Stimulated activated CD8-positive, alpha-beta memory T cell treated with anti-CD3 and anti-CD28 coated beads, Interleukin-12 subunit alpha, Interleukin-12 subunit beta, amount 100 ng/mL, for 24 hours (primary cell): ENCODE results near the gene SRGAP1.

Source experiments
- DNase-seq: peaks from one replicate; pipeline ENCODE4 v3.0.0-alpha.2; 2020; ENCODE audit errors: extremely low read depth

The SRGAP1 gene

DNA sequence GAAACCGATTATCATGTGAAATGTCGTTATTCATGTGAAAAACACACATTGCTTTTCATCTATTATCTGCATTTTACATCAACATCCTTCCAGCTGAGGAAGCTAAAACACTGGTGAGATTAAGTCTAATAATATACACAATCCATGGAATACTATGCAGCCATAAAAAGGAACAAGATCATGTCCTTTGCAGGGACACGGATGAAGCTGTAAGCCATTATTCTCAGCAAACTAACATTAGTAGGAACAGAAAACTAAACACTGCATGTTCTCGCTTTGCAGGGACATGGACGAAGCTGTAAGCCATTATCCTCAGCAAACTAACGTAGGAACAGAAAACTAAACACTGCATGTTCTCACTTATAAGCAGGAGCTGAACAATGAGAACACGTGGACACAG lies 359.3 kb downstream of the SRGAP1 start:
- no peak for DNase-seq

DNA sequence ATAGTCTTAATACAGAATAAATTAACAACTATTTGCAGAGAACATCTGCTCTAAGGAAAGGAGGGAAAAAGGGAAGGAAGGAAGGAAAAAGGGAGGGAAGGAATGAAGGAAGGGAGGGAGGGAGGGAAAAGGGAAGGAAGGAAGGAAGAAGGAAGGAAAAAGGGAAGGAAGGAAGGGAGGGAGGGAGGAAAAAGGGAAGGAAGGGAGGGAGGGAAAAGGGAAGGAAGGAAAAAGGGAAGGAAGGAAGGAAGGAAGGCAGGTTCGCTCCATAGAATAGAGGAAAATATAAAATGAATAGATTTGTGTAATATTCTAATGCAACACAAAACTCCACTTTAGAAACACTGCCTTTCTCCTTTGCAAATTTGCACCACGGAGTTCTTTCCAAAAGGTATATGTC lies 361.0 kb downstream of the SRGAP1 start:
- DNase-seq = no peak

DNA sequence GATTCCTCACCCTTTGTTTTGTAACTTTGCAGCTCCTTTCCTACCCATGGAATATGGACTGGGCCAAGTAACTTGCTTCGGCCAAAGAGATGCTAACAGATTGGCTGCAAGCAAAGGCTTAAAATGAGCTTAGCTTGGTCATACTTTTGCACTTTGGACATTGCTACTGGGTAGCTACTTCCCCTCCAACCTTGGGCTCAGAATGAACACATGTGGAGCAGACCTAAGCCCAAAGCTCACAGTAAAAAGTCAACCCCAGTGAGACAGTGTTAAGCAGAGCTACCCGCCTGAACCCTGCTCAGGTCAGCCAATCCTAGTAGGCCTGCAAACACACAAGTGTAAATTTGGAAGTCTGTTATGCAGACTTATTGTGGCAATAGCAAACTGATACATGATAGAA lies 363.0 kb downstream of the SRGAP1 start:
- DNase-seq = no peak
